ENCODE measurements around the gene SCYL1. TPM values are rescaled to one million over a fixed set of nuclear protein-coding genes. Genes with fewer than 3 reads are reported as not detected.

Gene SCYL1
- total and polyA plus RNA-seq, 2 of the 4 experiments (the other 2 are of a cell fraction), result 96.4 to 150 TPM

DNA sequence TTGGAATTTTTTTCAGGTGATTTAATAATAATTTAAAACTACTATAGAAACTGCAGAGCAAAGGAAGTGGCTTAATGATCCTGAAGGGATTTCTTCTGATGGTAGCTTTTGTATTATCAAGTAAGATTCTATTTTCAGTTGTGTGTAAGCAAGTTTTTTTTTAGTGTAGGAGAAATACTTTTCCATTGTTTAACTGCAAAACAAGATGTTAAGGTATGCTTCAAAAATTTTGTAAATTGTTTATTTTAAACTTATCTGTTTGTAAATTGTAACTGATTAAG lies 22.7 kb upstream of the SCYL1 start:
- Histone ChIP-seq H3K9ac (ENCODE audit: low read depth, low read length) (peak overlapping the region; percentile 97), H2AFZ (replicated peaks; ENCODE audit: low read length, poor library complexity) (no peak overlapping the region), H3K4ac (ENCODE audit: low read depth, low read length) (no peak overlapping the region), H2BK120ac (ENCODE audit: low read depth, low read length) (no peak overlapping the region), H4K91ac (ENCODE audit: insufficient read depth, low read depth, low read length) (no peak overlapping the region), H3K27me3 (ENCODE audit: control insufficient read depth, insufficient read depth, low read length) (no peaks in the 10 kb centered on the region), H2BK20ac (ENCODE audit: low read depth, low read length) (no peak overlapping the region), H3K36me3 (ENCODE audit: control insufficient read depth, insufficient read depth, low read length) (peaks cover 51% of the 10 kb centered on the region), H2BK15ac (ENCODE audit: low read depth, low read length) (no peak overlapping the region), H2BK5ac (ENCODE audit: low read depth, low read length, poor library complexity, severe bottlenecking) (peak overlapping the region; percentile 96), H2AK9ac (replicated peaks; ENCODE audit: low read depth, low read length, poor library complexity) (no peak overlapping the region), H4K20me1 (ENCODE audit: insufficient read depth, low read length) (peaks cover 77% of the 10 kb centered on the region), H4K8ac (ENCODE audit: low read depth in 2 of 2, low read length in 2 of 2) (no peak overlapping the region), H3K79me1 (ENCODE audit: low read depth in 1 of 2, low read length in 2 of 2) (peaks cover 0 to 27% of the 10 kb centered on the region in 2 experiments; a peak in 2 of 4 replicates), H3K18ac (ENCODE audit: low read depth, low read length) (no peak overlapping the region), H3K27ac (ENCODE audit: insufficient read depth, low read length) (no peak overlapping the region), H2AK5ac (ENCODE audit: low read depth, low read length) (no peak overlapping the region), H3K23ac (ENCODE audit: low read depth, low read length) (peak overlapping the region; percentile 4; the same call in 1 of the 2 replicates), H3K56ac (ENCODE audit: extremely low read depth, insufficient read depth, low read length) (peak overlapping the region; percentile 47), H3K14ac (replicated peaks; ENCODE audit: low read depth, low read length) (peak overlapping the region; percentile 98; the same call in 1 of the 2 replicates), H3K9me1 (ENCODE audit: insufficient read depth, low read length) (no peaks in the 10 kb centered on the region), H3K4me3 (ENCODE audit: insufficient read depth, low read depth, low read length) (peak overlapping the region; percentile 72), H3K4me2 (ENCODE audit: low read depth, low read length) (peak overlapping the region; percentile 45; the same call in 1 of the 2 replicates), H4K5ac (ENCODE audit: low read depth, low read length) (no peak overlapping the region), H3K9me3 (ENCODE audit: control insufficient read depth, insufficient read depth, low read length) (no peaks in the 10 kb centered on the region), H3K4me1 (ENCODE audit: control insufficient read depth, insufficient read depth, low read length) (no peaks in the 10 kb centered on the region)
- ChIA-PET CTCF (no interaction called here), POLR2A (ENCODE audit: unreplicated experiment) (interaction anchor here (0.6 to 14.2 kb wide), 13 partner anchors 12 to 199 kb away, joined by 3 to 494 read pairs (median 4); partner anchors contain the start of gene NEAT1)
- TF ChIP-seq FOS (IDR thresholded peaks at IDR 0.05; ENCODE audit: low read depth, low read length) (no peak), POLR2A (IDR thresholded peaks at IDR 0.05; ENCODE audit: low read depth, low read length) (no peak), RAD21 (IDR thresholded peaks at IDR 0.05; ENCODE audit: low read length) (no peak), CHD1 (IDR thresholded peaks at IDR 0.05; ENCODE audit: low read depth, low read length) (no peak), CEBPB (IDR thresholded peaks at IDR 0.05; ENCODE audit: low read depth, low read length) (no peak), RCOR1 (IDR thresholded peaks at IDR 0.05; ENCODE audit: insufficient replicate concordance, low read length) (no peak), SMC3 (IDR thresholded peaks at IDR 0.05; ENCODE audit: low read depth, low read length) (no peak), RFX5 (IDR thresholded peaks at IDR 0.05; ENCODE audit: low read depth, low read length) (no peak), BHLHE40 (IDR thresholded peaks at IDR 0.05; ENCODE audit: low read depth, low read length) (no peak), MAFK (IDR thresholded peaks at IDR 0.05; ENCODE audit: low read depth, low read length) (no peak), MAZ (IDR thresholded peaks at IDR 0.05; ENCODE audit: borderline replicate concordance, low read depth, low read length) (no peak)
- TF ChIP-seq, protein P1, sequence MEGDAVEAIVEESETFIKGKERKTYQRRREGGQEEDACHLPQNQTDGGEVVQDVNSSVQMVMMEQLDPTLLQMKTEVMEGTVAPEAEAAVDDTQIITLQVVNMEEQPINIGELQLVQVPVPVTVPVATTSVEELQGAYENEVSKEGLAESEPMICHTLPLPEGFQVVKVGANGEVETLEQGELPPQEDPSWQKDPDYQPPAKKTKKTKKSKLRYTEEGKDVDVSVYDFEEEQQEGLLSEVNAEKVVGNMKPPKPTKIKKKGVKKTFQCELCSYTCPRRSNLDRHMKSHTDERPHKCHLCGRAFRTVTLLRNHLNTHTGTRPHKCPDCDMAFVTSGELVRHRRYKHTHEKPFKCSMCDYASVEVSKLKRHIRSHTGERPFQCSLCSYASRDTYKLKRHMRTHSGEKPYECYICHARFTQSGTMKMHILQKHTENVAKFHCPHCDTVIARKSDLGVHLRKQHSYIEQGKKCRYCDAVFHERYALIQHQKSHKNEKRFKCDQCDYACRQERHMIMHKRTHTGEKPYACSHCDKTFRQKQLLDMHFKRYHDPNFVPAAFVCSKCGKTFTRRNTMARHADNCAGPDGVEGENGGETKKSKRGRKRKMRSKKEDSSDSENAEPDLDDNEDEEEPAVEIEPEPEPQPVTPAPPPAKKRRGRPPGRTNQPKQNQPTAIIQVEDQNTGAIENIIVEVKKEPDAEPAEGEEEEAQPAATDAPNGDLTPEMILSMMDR (conservative IDR thresholded peaks at IDR 0.05; ENCODE audit: low read depth, low read length), result no peak
- TF ChIP-seq, protein P2, sequence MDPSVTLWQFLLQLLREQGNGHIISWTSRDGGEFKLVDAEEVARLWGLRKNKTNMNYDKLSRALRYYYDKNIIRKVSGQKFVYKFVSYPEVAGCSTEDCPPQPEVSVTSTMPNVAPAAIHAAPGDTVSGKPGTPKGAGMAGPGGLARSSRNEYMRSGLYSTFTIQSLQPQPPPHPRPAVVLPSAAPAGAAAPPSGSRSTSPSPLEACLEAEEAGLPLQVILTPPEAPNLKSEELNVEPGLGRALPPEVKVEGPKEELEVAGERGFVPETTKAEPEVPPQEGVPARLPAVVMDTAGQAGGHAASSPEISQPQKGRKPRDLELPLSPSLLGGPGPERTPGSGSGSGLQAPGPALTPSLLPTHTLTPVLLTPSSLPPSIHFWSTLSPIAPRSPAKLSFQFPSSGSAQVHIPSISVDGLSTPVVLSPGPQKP (IDR thresholded peaks at IDR 0.05; ENCODE audit: borderline replicate concordance, low read depth, low read length), result no peak
- TF ChIP-seq, protein P3, sequence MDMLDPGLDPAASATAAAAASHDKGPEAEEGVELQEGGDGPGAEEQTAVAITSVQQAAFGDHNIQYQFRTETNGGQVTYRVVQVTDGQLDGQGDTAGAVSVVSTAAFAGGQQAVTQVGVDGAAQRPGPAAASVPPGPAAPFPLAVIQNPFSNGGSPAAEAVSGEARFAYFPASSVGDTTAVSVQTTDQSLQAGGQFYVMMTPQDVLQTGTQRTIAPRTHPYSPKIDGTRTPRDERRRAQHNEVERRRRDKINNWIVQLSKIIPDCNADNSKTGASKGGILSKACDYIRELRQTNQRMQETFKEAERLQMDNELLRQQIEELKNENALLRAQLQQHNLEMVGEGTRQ (IDR thresholded peaks at IDR 0.05; ENCODE audit: low read depth, low read length), result no peak
- no TSS peak for BruUV-seq (replicated peaks)
- in situ Hi-C loops (cut with MboI; ENCODE audit: low sequenced_read_pairs), result no loop called here
- ATAC-seq (ENCODE audit: low read depth), result no peak
- dilution Hi-C loops (cut with HindIII; ENCODE audit: low sequenced_read_pairs, unreplicated experiment), result no loop called here
- DNase-seq, result no peak
- intact Hi-C loops (cut with micrococcal nuclease), result no loop called here

Data from IMR-90 (cell line).